Loucy (cell line): Measurements from ENCODE around the gene AGXT.

Source experiments
- CTCF ChIP-seq: fragments of 200-600 bp; sonication (generic); conservative IDR thresholded peaks from 2 replicates; pipeline ENCODE4 v1.5.1; 2014; ENCODE audit warnings: mild to moderate bottlenecking, antibody characterized with exemption, low read length
- EZH2phosphoT487 ChIP-seq: fragments of 200-600 bp; IDR thresholded peaks from 2 replicates; pipeline ENCODE4 v1.6.1; 2018; ENCODE audit warnings: antibody characterized with exemption, mild to moderate bottlenecking, moderate library complexity, borderline replicate concordance

- TF ChIP-seq CTCF: no peak
- TF ChIP-seq EZH2phosphoT487: no peak
Measured at GRCh38 chr2:240894836-240895558, 26.4 kb downstream of the AGXT start.
